Amniotic stem cell (primary cell): ENCODE measurements around the gene KCNK16.

ENCODE experiments used
- DNase-seq: peaks from one replicate; lab custom pipeline; 2025; lab: John Stamatoyannopoulos, UW

The KCNK16 gene

DNA sequence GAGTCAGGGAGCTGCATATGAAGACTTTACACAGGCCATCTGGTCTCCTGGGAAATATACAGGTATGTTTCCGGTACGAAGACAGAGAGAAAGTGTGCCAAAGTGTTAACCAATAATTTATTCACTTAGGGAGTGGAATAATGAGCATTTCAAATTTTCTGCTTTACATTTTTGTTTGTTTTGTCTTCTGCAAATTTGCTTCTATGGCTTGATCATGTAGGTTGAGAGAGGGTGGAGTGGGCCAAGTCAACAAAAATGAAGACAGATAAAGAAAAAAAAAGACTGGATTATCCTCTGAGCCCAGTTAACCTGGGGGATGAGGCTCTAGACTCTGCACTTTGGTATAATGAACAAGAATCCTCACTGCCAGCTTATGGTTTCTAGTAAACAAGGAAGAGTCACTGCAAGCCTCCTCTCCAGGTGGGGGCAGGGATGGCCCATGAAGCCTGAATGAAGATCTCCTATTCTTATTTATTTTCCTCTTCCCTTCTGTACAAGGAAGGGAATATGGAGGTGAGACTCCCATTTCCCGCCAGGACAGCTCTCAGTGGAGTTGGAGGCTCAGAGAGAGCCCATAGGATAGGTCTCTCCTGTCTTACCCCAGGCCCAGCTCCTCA is 46.0 kb downstream of the KCNK16 start:
- no peak for DNase-seq

- DNase-seq = no peak
Observed at GRCh38 chr6:39274903-39275302, 47.6 kb downstream of the KCNK16 start.

DNA sequence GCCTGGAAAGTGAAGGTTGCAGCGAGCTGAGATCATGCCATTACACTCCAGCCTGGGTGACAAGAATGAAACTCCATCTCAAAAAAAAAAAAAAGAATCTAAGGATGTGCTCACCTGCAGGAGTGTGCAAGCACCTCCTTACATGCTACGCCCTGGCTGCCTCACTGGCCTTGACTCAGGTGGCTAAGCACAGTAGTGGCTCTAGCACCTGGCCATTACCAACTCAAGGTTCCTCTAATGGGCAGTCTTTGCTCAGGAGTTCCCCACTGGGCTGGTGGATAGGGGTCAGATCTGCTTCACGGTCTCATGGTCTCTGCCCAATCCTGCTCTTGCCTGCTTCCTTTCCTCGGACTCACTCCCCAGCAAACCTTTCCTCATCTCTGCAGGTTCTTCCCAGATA is 48.0 kb downstream of the KCNK16 start:
- no peak for DNase-seq

GRCh38 chr6:39273406-39273821 is 49.1 kb downstream of the KCNK16 start:
- DNase-seq = no peak

- DNase-seq = no peak
Observed at GRCh38 chr6:39269961-39270360, 52.5 kb downstream of the KCNK16 start.

GRCh38 chr6:39268721-39269120 is 53.8 kb downstream of the KCNK16 start:
- no peak for DNase-seq

DNA sequence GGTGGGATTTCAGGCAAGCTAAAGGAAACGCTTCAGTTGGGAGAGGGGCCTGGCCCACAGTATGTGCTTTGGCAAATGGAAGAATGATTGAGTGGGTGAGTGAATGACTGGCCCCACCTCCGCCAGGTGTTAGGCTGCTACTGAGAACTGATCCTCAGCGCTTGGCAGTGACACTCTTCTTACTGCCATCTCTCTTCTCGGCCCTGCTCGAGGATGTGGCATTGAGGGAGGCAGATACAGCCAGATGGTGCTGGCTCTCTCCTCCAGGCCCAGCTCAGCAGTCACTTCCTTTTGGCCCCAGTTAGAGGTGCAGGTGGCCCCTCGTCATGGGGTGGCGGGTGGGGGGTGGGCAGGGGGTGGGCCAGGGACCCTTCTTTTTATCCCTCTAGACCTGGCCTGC is 54.3 kb downstream of the KCNK16 start:
- DNase-seq = no peak

- no peak for DNase-seq
Observed at GRCh38 chr6:39266782-39267355, 55.6 kb downstream of the KCNK16 start.

GRCh38 chr6:39266375-39266774 is 56.1 kb downstream of the KCNK16 start:
- DNase-seq = no peak
